ENCODE measurements around the gene FBXO46. TPM values are rescaled to one million over a fixed set of nuclear protein-coding genes. Genes with fewer than 3 reads are reported as not detected.

FBXO46 gene
- total and polyA plus RNA-seq, 2 donors (not counting 1 experiment from before 2014, with no cell fraction given), result 19.9 to 44.5 TPM

DNA sequence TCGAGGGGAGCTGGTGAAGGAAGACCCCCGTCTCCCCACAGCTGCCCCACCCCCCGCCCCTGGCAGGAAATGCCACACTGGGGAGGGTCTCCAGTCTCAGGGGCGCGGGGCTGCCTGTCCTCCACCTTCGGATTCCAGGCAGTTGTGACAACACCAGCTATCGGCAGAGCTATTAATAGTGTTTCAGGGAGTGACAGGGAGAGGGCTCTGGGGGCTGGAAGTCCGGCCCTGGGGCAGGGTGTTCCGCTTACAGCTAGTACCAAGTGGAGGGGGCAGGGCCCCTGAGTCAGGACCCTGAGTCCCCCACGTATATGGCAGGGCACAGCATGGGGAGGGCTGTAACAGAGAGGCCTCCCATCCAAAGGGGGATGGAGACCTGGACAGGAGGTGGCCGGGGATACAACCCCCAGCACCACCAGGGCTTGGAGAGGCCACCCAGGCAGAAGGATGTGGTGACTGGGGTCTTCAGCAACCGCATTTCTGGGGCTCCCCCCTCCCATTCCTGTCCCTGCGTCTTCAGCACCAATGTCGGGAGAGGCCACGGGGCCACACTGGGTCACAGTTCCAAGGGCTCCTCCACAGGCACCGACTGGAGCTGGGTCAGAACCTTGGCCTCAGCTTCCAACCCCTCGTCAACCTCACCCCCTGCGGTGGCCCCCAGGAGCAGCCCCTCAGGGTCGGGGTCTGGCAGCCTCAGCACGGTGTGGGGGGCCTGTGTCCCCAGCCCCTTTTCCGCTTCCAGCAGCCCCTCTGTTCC, 34.4 kb upstream of the FBXO46 start:
- no peak overlapping the region for H3K27ac Mint-ChIP-seq
- TF ChIP-seq, protein P1, sequence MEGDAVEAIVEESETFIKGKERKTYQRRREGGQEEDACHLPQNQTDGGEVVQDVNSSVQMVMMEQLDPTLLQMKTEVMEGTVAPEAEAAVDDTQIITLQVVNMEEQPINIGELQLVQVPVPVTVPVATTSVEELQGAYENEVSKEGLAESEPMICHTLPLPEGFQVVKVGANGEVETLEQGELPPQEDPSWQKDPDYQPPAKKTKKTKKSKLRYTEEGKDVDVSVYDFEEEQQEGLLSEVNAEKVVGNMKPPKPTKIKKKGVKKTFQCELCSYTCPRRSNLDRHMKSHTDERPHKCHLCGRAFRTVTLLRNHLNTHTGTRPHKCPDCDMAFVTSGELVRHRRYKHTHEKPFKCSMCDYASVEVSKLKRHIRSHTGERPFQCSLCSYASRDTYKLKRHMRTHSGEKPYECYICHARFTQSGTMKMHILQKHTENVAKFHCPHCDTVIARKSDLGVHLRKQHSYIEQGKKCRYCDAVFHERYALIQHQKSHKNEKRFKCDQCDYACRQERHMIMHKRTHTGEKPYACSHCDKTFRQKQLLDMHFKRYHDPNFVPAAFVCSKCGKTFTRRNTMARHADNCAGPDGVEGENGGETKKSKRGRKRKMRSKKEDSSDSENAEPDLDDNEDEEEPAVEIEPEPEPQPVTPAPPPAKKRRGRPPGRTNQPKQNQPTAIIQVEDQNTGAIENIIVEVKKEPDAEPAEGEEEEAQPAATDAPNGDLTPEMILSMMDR (IDR thresholded peaks at IDR 0.05), result no peak
- TF ChIP-seq EZH2 (IDR thresholded peaks at IDR 0.05; ENCODE audit: borderline replicate concordance, insufficient read depth, low read depth, low read length, poor library complexity, severe bottlenecking), result no peak
- 83% methylated on average over 15 of the region's 21 CpGs for WGBS (ENCODE audit: insufficient coverage)
- Histone ChIP-seq H2AFZ (ENCODE audit: insufficient read depth, low read depth, low read length, poor library complexity, severe bottlenecking) (no peak overlapping the region), H3K27me3 (replicated peaks in 1 of 4; ENCODE audit: control extremely low read depth in 1 of 4, control insufficient read depth in 3 of 4, insufficient read depth in 4 of 4, low read length in 3 of 4) (peaks cover 0 to 44% (median 8%) of the 10 kb centered on the region in 4 experiments), H3K79me2 (ENCODE audit: control insufficient read depth, insufficient read depth, low read length) (no peaks in the 10 kb centered on the region), H3K4me3 (ENCODE audit: control extremely low read depth in 1 of 5, extremely low read depth in 1 of 5, insufficient read depth in 1 of 5, low read depth in 2 of 5, low read length in 4 of 5) (no peak overlapping the region), H3K4me2 (replicated peaks; ENCODE audit: low read depth, low read length, poor library complexity, severe bottlenecking) (no peak overlapping the region), H3K9me3 (ENCODE audit: control extremely low read depth in 1 of 3, control insufficient read depth in 2 of 3, insufficient read depth in 1 of 3, low read length in 2 of 3) (peaks cover 0 to 3% (median 0%) of the 10 kb centered on the region in 3 donors), H3K27ac (ENCODE audit: low read length in 2 of 2) (no peak overlapping the region), H4K20me1 (ENCODE audit: control insufficient read depth, insufficient read depth, low read length, poor library complexity, severe bottlenecking) (no peaks in the 10 kb centered on the region), H3K4me1 (ENCODE audit: control insufficient read depth in 2 of 2, insufficient read depth in 2 of 2, low read length in 2 of 2) (peaks cover 8 to 19% of the 10 kb centered on the region in 2 donors), H3K9ac (ENCODE audit: low read length) (no peak overlapping the region), H3K36me3 (replicated peaks in 1 of 2; ENCODE audit: control extremely low read depth in 1 of 2, control insufficient read depth in 1 of 2, extremely low read depth in 1 of 2, insufficient read depth in 2 of 2, low read length in 1 of 2) (no peaks in the 10 kb centered on the region)
- POLR2A ChIA-PET, result interaction anchor here (0.6 kb wide), 1 partner anchor 16 kb away, joined by 8 read pairs; no protein-coding TSS in a partner anchor
- CTCF ChIA-PET, result no interaction called here
- ATAC-seq (ENCODE audit: low read depth), result no peak
- H3K27me3 Mint-ChIP-seq, result peaks cover 13% of the 10 kb centered on the region
- peaks cover 9% of the 10 kb centered on the region for H3K4me1 Mint-ChIP-seq
- DNase-seq, result no peak
- no peak overlapping the region for H3K4me3 Mint-ChIP-seq
- intact Hi-C loops (cut with micrococcal nuclease), result no loop called here
- no peaks in the 10 kb centered on the region for H3K9me3 Mint-ChIP-seq (ENCODE audit: insufficient read depth)

DNA sequence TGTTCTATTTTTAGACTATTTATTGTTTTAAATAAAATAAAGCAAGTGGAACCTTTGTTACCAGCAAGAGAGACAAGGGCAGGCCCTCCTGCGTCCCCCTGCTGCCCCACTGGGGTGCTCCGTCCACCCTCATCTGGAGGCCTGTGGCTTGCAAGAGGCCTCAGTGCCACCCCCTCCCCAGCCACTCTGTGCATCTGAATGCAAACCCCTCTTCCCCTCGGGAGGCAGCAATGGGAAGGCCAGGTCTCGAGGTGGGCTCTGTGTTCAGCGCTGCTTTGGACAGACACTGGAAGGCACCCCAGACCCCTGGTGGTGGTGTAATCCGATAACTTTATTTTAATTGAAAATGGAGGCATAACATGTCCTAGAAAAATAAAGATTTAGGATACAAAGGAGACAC, 33.8 kb upstream of the FBXO46 start:
- no peak for TF ChIP-seq EZH2 (IDR thresholded peaks at IDR 0.05; ENCODE audit: borderline replicate concordance, insufficient read depth, low read depth, low read length, poor library complexity, severe bottlenecking)
- TF ChIP-seq, protein P1 (IDR thresholded peaks at IDR 0.05), result no peak
- peaks cover 5% of the 10 kb centered on the region for H3K4me1 Mint-ChIP-seq
- no peaks in the 10 kb centered on the region for H3K9me3 Mint-ChIP-seq (ENCODE audit: insufficient read depth)
- Histone ChIP-seq H4K20me1 (ENCODE audit: control insufficient read depth, insufficient read depth, low read length, poor library complexity, severe bottlenecking) (no peaks in the 10 kb centered on the region), H3K79me2 (ENCODE audit: control insufficient read depth, insufficient read depth, low read length) (no peaks in the 10 kb centered on the region), H3K27me3 (replicated peaks in 1 of 4; ENCODE audit: control extremely low read depth in 1 of 4, control insufficient read depth in 3 of 4, insufficient read depth in 4 of 4, low read length in 3 of 4) (peaks cover 0 to 44% (median 8%) of the 10 kb centered on the region in 4 experiments), H2AFZ (ENCODE audit: insufficient read depth, low read depth, low read length, poor library complexity, severe bottlenecking) (no peak overlapping the region), H3K4me3 (ENCODE audit: control extremely low read depth in 1 of 5, extremely low read depth in 1 of 5, insufficient read depth in 1 of 5, low read depth in 2 of 5, low read length in 4 of 5) (no peak overlapping the region), H3K4me2 (replicated peaks; ENCODE audit: low read depth, low read length, poor library complexity, severe bottlenecking) (no peak overlapping the region), H3K27ac (ENCODE audit: low read length in 2 of 2) (no peak overlapping the region), H3K4me1 (ENCODE audit: control insufficient read depth in 2 of 2, insufficient read depth in 2 of 2, low read length in 2 of 2) (peaks cover 8 to 13% of the 10 kb centered on the region in 2 donors), H3K9me3 (ENCODE audit: control extremely low read depth in 1 of 3, control insufficient read depth in 2 of 3, insufficient read depth in 1 of 3, low read length in 2 of 3) (peaks cover 0 to 3% (median 0%) of the 10 kb centered on the region in 3 donors), H3K36me3 (replicated peaks in 1 of 2; ENCODE audit: control extremely low read depth in 1 of 2, control insufficient read depth in 1 of 2, extremely low read depth in 1 of 2, insufficient read depth in 2 of 2, low read length in 1 of 2) (no peaks in the 10 kb centered on the region), H3K9ac (ENCODE audit: low read length) (no peak overlapping the region)
- H3K27me3 Mint-ChIP-seq, result peaks cover 14% of the 10 kb centered on the region
- ChIA-PET POLR2A (interaction anchor here (0.6 kb wide), 1 partner anchor 17 kb away, joined by 8 read pairs; no protein-coding TSS in a partner anchor), CTCF (no interaction called here)
- no peak overlapping the region for H3K4me3 Mint-ChIP-seq
- ATAC-seq (ENCODE audit: low read depth), result no peak
- WGBS (ENCODE audit: insufficient coverage), result 87% methylated on average over 5 of the region's 6 CpGs
- no peak for DNase-seq
- intact Hi-C loops (cut with micrococcal nuclease), result no loop called here
- no peak overlapping the region for H3K27ac Mint-ChIP-seq
